Measurements from ENCODE around the gene DNMT1.

GRCh38 chr19:10112037-10112761 lies 82.6 kb downstream of the DNMT1 start:
- TF ChIP-seq CTCF (IDR thresholded peaks at IDR 0.05; ENCODE audit: low read length): no peak
- no peak for TF ChIP-seq EZH2 (optimal IDR thresholded peaks at IDR 0.05; ENCODE audit: low read depth, low read length)
- TF ChIP-seq EZH2phosphoT487 (IDR thresholded peaks at IDR 0.05; ENCODE audit: low read length): no peak

Measured in MM.1S (cell line).